BLaER1 (cell line): ENCODE measurements around the gene NEU1.
A peak's percentile ranks its signal among the peaks of the same experiment; 100 is the strongest.
"Not testable (repeated sequence)": the region's sequence is repeated elsewhere in the genome, so short reads cannot be mapped to it uniquely, and the experiment has no call there.

Source experiments
- H3K27ac ChIP-seq: shearing (Covaris generic); formaldehyde crosslinking; 2 replicates; pipeline ENCODE4 v1.8.1; 2022
- H3K27me3 ChIP-seq: shearing (Covaris generic); formaldehyde crosslinking; 2 replicates; pipeline ENCODE4 v1.8.1; 2022
- H3K36me3 ChIP-seq: shearing (Covaris generic); formaldehyde crosslinking; 2 replicates; pipeline ENCODE4 v1.8.1; 2022
- H3K4me1 ChIP-seq: shearing (Covaris generic); formaldehyde crosslinking; 2 replicates; pipeline ENCODE4 v1.8.1; 2022
- H3K4me2 ChIP-seq: shearing (Covaris generic); formaldehyde crosslinking; 2 replicates; pipeline ENCODE4 v1.8.1; 2022
- H3K4me3 ChIP-seq: shearing (Covaris generic); formaldehyde crosslinking; 2 replicates; pipeline ENCODE4 v1.8.1; 2022
- H3K9ac ChIP-seq: shearing (Covaris generic); formaldehyde crosslinking; 2 replicates; pipeline ENCODE4 v1.8.1; 2022
- H3K9me3 ChIP-seq: shearing (Covaris generic); formaldehyde crosslinking; 2 replicates; pipeline ENCODE4 v1.8.1; 2022
- H4K20me1 ChIP-seq: shearing (Covaris generic); formaldehyde crosslinking; 2 replicates; pipeline ENCODE4 v1.8.1; 2022
- Cebpa-rat ChIP-seq: shearing (Covaris generic); IDR thresholded peaks from 2 replicates; pipeline ENCODE4 v1.8.1; 2022

The NEU1 gene

DNA sequence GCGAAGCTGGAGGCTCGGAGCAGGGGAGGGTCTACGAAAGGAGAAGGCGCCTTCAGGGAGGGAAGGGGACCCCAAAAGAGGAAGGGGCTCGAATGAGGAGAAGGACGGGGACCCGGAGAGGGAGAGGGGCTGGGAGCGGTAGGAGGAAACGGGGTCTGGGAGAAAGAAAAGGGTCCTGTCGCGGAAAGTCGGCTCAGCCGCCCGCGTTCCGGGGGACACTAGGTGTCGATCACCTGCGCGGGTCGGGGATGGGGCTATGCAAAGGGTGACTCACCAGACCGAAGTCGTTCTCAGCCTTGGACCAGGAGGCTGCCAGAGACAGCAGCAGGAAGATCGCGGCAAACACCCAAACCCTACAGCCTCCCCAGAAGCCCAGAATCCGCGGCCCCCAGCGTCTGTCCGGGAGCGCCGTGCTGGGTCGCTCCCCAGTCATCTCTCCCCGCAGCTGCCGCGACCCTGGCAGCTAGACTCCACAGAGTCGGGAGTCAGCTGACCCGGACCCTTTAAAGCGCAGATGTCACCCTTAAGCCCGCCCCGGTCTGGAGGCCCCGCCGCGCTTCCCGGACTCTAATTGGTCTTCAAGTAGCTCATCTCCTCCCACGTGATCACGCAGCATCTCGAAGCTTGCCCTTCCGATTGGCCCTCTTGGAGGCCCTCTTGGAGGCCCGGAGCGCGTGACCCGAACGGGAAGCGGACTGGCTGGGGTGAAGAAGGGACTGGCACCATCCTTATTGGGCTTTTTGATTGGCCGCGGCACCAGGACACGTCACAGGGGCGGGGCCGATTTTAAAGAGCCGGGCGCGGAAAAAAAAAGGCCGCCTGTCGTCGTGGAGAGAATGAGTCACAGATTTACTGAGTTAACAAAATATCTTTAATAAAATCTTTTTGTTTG, at the start of gene NEU1:
TSS of gene NEU1 (minus strand) at position 478 of the 892 bp plus-strand sequence. CDS start at position 433, 45 bp downstream.
- Histone ChIP-seq H3K4me2 (peak within 1 kb of the TSS; percentile 99), H3K9me3 (no peaks in the 10 kb centered on the region), H3K27ac (peak within 1 kb of the TSS; percentile 84), H4K20me1 (no peaks in the 10 kb centered on the region), H3K4me1 (peaks cover 36% of the 10 kb centered on the region), H3K4me3 (peak within 1 kb of the TSS; percentile 79), H3K36me3 (peaks cover 27% of the 10 kb centered on the region), H3K9ac (peak within 1 kb of the TSS; percentile 82), H3K27me3 (no peaks in the 10 kb centered on the region)
- TF ChIP-seq Cebpa-rat = no peak

DNA sequence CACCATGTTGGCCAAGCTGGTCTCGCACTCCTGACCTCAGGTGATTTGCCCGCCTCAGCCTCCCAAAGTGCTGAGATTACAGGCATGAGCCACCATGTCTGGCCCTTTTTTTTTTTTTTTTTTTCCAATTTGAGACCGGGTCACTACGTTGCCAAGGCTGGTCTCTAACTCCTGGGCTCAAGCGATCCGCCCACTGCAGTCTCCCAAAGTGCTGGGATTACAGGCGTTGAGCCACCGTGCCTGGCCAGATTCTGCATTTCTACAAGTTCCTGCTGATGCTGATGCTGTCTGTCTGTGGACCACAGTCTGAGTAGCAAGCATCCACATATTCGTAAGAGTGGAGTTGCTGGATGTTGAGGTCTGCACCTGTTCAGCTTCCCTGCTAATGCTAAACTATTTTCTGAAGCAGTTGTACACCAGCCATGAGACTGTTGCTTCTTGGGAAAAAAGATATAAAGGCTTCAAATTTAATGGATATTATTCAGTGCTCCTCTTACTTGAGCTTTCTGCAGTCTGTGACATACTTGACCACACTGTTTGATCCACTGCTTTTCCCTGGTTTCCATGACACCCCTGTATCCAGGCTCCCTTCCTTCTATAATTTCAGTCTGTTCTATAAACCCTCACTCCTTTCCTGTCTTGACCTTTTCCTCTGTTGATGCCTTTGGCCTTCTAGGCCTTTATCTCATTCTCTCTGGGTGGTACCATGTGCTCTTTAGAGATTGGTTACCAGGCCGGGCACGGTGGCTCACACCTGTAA, 49.4 kb upstream of the NEU1 start:
- H3K9me3 ChIP-seq = no peaks in the 10 kb centered on the region
- H3K4me1 ChIP-seq = no peaks in the 10 kb centered on the region
- H4K20me1 ChIP-seq = no peaks in the 10 kb centered on the region
- no peak overlapping the region for H3K9ac ChIP-seq
- H3K36me3 ChIP-seq = no peaks in the 10 kb centered on the region
- no peak for TF ChIP-seq Cebpa-rat
- H3K4me2 ChIP-seq = no peak overlapping the region
- no peak overlapping the region for H3K27ac ChIP-seq
- no peaks in the 10 kb centered on the region for H3K27me3 ChIP-seq
- H3K4me3 ChIP-seq = no peak overlapping the region

DNA sequence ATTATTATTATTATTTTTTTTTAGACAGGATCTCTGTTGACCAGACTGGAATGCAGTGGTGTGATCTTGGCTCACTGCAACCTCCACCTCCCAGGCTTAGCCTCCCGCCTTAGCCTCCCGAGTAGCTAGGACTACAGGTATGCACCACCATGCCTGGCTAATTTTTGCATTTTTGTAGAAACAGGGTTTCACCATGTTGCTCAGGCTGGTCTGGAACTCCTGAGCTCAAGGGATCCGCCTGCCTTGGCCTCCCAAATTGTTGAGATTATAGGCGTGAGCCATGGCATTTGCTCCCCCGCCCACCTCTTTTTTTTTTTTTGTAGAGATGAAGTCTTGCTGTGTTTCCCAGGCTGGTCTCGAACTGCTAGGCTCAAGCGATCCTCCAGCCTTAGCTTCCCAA, 46.7 kb upstream of the NEU1 start:
- H3K27me3 ChIP-seq, H3K9ac ChIP-seq, H3K27ac ChIP-seq, H3K4me2 ChIP-seq, H3K36me3 ChIP-seq, H4K20me1 ChIP-seq, H3K4me3 ChIP-seq, H3K4me1 ChIP-seq, H3K9me3 ChIP-seq: not testable (repeated sequence)

DNA sequence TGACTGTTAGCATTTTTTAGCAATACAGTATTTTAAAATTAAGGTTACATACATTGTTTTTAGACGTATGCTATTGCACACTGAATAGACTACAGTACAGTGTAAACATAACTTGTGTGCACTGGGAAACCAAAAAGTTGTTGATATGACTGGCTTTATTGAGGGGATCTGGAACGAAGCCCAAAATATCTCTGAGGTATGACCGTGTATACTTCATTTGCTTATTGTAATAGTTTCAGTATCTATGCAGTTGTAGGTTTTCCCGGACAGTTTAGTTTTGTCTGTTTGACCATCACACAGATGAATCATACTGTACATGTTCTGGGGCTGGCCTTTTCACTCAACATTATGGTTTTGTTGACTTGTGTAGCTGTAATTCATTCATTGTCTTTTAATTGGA, 46.2 kb upstream of the NEU1 start:
- Histone ChIP-seq H3K36me3 (no peaks in the 10 kb centered on the region), H3K4me1 (no peaks in the 10 kb centered on the region), H3K4me2 (no peak overlapping the region), H3K9ac (no peak overlapping the region), H3K4me3 (no peak overlapping the region), H3K9me3 (no peaks in the 10 kb centered on the region), H4K20me1 (no peaks in the 10 kb centered on the region), H3K27me3 (no peaks in the 10 kb centered on the region), H3K27ac (no peak overlapping the region)
- TF ChIP-seq Cebpa-rat = no peak

DNA sequence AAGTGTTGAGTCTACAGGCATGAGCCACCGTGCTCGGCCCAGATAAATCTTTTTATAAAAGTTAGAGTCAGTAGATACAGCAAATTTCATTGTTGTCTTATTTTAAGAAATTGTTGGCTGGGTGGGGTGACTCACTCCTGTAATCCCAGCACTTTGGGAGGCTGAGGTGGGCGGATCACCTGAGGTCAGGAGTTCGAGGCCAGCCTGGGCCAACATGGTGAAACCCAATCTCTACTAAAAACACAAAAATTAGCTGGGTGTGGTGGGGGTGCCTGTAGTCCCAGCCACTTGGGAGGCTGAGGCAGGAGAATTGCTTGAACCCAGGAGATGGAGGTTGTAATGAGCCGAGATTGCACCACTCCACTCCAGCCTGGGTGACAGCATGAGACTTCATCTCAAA, 45.6 kb upstream of the NEU1 start:
- not testable (repeated sequence) for H3K4me2 ChIP-seq, H3K4me1 ChIP-seq, H3K36me3 ChIP-seq, H3K4me3 ChIP-seq, H3K9ac ChIP-seq, H3K27ac ChIP-seq, H3K9me3 ChIP-seq, H4K20me1 ChIP-seq, H3K27me3 ChIP-seq

DNA sequence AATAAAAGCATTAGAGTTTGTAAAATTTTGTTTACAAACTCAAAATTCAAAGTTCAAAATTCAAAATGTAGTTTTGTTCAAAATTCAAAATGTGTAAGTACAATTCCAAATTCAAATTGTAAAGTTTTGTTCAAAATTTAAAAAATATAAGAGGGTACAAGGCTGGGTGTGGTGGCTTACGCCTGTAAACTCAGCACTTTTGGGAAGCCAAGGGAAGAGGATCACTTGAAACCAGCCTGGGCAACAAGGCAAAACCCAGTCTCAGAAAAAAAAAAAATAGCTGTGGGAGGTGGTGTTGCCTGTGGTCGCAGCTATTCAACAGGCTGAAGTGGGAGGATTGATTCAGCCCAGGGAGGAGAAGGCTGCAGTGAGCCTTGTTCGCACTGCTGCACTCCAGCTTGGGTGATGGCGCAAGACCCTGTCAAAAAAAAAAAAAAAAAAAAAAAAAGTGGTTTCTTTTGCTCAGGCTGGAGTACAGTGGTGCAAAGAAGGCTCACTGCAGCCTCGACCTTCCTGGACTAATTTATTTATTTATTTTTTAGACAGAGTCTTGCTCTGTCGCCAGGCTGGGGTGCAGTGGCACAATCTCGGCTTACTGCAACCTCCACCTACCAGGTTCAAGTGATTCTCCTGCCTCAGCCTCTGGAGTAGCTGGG, 44.7 kb upstream of the NEU1 start:
- Histone ChIP-seq H3K36me3 (no peaks in the 10 kb centered on the region), H3K4me2 (no peak overlapping the region), H3K27ac (no peak overlapping the region), H3K27me3 (no peaks in the 10 kb centered on the region), H3K4me3 (no peak overlapping the region), H3K4me1 (peaks cover 9% of the 10 kb centered on the region), H4K20me1 (no peaks in the 10 kb centered on the region), H3K9ac (no peak overlapping the region), H3K9me3 (no peaks in the 10 kb centered on the region)
- peak; percentile 84 for TF ChIP-seq Cebpa-rat

DNA sequence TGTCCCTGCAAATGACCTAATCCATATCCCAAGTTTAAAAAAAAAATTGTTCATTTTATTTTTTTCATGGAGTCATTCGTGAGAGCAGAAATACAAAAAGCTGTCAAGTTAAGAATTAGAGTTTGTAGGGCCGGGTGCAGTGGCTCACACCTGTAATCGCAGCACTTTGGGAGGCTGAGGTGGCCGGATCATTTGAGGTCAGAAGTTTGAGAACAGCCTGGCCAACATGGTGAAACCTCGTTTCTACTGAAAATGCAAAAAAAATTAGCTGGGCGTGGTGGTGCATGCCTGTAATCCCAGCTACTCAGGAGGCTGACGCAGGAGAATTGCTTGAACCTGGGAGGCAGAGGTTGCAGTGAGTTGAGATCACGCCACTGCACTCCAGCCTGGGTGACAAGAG, 44.1 kb upstream of the NEU1 start:
- not testable (repeated sequence) for H3K9me3 ChIP-seq, H3K27me3 ChIP-seq, H3K4me3 ChIP-seq, H4K20me1 ChIP-seq, H3K27ac ChIP-seq, H3K4me2 ChIP-seq, H3K9ac ChIP-seq, H3K4me1 ChIP-seq, H3K36me3 ChIP-seq

DNA sequence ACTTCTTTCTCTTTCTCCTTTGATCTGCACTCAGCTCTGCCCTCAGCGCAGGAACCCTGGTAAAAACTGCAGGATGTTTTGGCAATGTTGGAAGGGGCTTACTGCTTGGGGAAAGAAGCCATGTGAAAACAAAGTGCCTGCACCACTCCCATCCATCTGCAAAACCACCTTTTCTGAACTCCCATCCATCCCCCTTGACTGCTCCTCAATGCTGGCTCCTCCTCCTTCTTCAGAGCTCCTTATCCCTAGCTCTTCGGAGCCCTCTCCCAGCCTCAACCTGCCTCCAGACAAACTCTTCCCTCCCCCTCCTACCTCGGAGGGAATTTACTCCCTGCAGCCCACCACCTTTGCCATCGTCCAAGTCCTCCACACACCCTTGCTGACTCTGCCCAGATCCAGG, 43.5 kb upstream of the NEU1 start:
- no peak overlapping the region for H3K9ac ChIP-seq
- H3K4me3 ChIP-seq = no peak overlapping the region
- no peaks in the 10 kb centered on the region for H4K20me1 ChIP-seq
- no peak overlapping the region for H3K27ac ChIP-seq
- peaks cover 12% of the 10 kb centered on the region for H3K4me1 ChIP-seq
- H3K27me3 ChIP-seq = no peaks in the 10 kb centered on the region
- H3K4me2 ChIP-seq = no peak overlapping the region
- H3K9me3 ChIP-seq = no peaks in the 10 kb centered on the region
- no peaks in the 10 kb centered on the region for H3K36me3 ChIP-seq
- TF ChIP-seq Cebpa-rat = no peak

DNA sequence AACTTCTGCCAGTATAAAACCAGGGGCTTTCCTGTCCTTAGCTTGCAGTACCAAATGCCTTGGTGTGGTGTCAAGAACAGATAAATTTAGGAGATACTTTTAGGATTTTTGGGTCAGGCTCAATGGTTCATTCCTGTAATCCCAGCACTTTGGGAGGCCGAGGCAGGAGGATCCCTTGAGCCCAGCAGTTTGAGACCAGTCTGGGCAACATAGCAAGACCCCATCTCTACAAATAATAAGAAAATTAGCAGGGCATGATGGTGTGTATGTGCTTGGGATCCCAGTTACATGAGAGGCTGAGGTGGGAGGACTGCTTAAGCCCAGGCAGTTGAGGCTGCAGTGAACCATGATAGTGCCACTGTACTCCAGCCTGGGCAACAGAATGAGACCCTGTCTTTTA, 42.4 kb upstream of the NEU1 start:
- H3K4me1 ChIP-seq = peaks cover 17% of the 10 kb centered on the region
- H4K20me1 ChIP-seq = no peaks in the 10 kb centered on the region
- H3K9me3 ChIP-seq = no peaks in the 10 kb centered on the region
- H3K9ac ChIP-seq = no peak overlapping the region
- no peak for TF ChIP-seq Cebpa-rat
- H3K36me3 ChIP-seq = no peaks in the 10 kb centered on the region
- no peak overlapping the region for H3K27ac ChIP-seq
- H3K4me2 ChIP-seq = no peak overlapping the region
- no peaks in the 10 kb centered on the region for H3K27me3 ChIP-seq
- no peak overlapping the region for H3K4me3 ChIP-seq

DNA sequence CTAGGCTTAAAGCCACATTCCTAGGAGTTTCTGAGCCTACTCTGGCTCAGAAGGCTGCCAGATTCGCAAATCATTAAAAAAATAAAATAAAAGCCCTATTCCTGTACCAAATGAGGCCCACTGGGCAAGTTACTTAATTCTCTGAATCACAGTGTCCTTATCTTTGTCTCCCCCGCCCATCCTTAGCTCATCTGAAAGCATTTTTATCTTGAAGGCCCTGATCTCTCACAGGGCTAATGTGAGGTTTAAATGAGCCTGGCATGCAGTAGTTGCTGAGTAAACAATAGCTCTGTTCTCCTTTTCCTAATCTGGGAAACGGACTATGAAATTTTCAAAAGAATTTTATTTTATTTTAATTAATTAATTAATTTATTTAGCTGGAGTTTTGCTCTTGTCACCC, 41.3 kb upstream of the NEU1 start:
- TF ChIP-seq Cebpa-rat = no peak
- no peaks in the 10 kb centered on the region for H4K20me1 ChIP-seq
- no peak overlapping the region for H3K4me3 ChIP-seq
- no peaks in the 10 kb centered on the region for H3K27me3 ChIP-seq
- no peaks in the 10 kb centered on the region for H3K36me3 ChIP-seq
- peaks cover 28% of the 10 kb centered on the region for H3K4me1 ChIP-seq
- H3K9me3 ChIP-seq = no peaks in the 10 kb centered on the region
- H3K4me2 ChIP-seq = no peak overlapping the region
- H3K9ac ChIP-seq = no peak overlapping the region
- H3K27ac ChIP-seq = no peak overlapping the region
